Endothelial cell of umbilical vein (primary cell): Measurements from ENCODE around the gene RPH3AL. TPM values are rescaled to one million over a fixed set of nuclear protein-coding genes. Genes with fewer than 3 reads are reported as not detected.

ENCODE experiments used
- BruUV-seq: library from RNA; stranded (reverse); fragments of 400-500 nt; replicated peaks from 2 replicates; lab custom pipeline; 2021; lab: Mats Ljungman, UMichigan
- CTCF ChIA-PET: fragments of 300-600, 350-600 bp; sonication (Branson Sonifier 250); formaldehyde crosslinking; loops from one replicate; lab custom pipeline; 2021; ENCODE audit warnings: antibody characterized with exemption, inconsistent platforms; lab: Charles Lee
- POLR2A ChIA-PET: fragments of 300-600, 350-600 bp; sonication (Branson Sonifier 250); formaldehyde crosslinking; loops from one replicate; lab custom pipeline; 2021; ENCODE audit warnings: antibody characterized with exemption, inconsistent platforms; lab: Charles Lee
- DNase-seq: peaks from one replicate; pipeline ENCODE4 v3.0.0-alpha.2; 2011; ENCODE audit warnings: low read depth, low spot score
- FAIRE-seq: peaks from 2 replicates; lab custom pipeline; 2011; peaks lifted over from hg19 to GRCh38; lab: Jason Lieb, UNC
- H2AFZ ChIP-seq: 2 replicates; pipeline ENCODE4 v1.6.0; 2012; ENCODE audit warnings: low read depth, low read length, control low read depth, inconsistent platforms
- H3K27ac ChIP-seq: 2 replicates; pipeline ENCODE4 v1.5.1; 2011; ENCODE audit warnings: low read depth, mild to moderate bottlenecking, control low read depth, low read length, moderate library complexity; ENCODE audit not compliant: insufficient read depth
- H3K27me3 ChIP-seq, 2 experiments: 2 replicates each; pipeline versions ENCODE4 v1.6.0 to v1.6.1; 2011; ENCODE audit warnings: low read length in 2 of 2, mixed read lengths in 1 of 2; ENCODE audit not compliant: control insufficient read depth in 2 of 2, insufficient read depth in 2 of 2
- H3K36me3 ChIP-seq, 2 experiments: 2 replicates in 1 of 2; 3 replicates in 1 of 2; pipeline ENCODE4 v1.5.1; 2011; ENCODE audit warnings: low read length in 2 of 2, mild to moderate bottlenecking in 1 of 2, moderate library complexity in 1 of 2; ENCODE audit not compliant: control insufficient read depth in 2 of 2, insufficient read depth in 2 of 2; ENCODE audit errors: extremely low read depth in 1 of 2
- H3K4me1 ChIP-seq: 3 replicates; pipeline ENCODE4 v1.5.1; 2011; ENCODE audit warnings: mild to moderate bottlenecking, low read length; ENCODE audit not compliant: control insufficient read depth, insufficient read depth; ENCODE audit errors: extremely low read depth
- H3K4me2 ChIP-seq: 2 replicates; pipeline ENCODE4 v1.6.1; 2011; ENCODE audit warnings: low read length, control low read depth, mixed read lengths; ENCODE audit not compliant: insufficient read depth
- H3K4me3 ChIP-seq, 3 experiments: fragments of 200-600 bp in 1 of 3; sonication (generic), shearing (Covaris generic) in 1 of 3; replicated peaks in 1 of 3; 2 replicates each; pipeline ENCODE4 v1.5.1; 2011 to 2016; ENCODE audit warnings: control low read depth in 3 of 3, low read length in 3 of 3, mild to moderate bottlenecking in 2 of 3, inconsistent platforms in 1 of 3, low read depth in 1 of 3, moderate library complexity in 1 of 3; ENCODE audit not compliant: insufficient read depth in 1 of 3
- H3K79me2 ChIP-seq: 2 replicates; pipeline ENCODE4 v1.6.0; 2012; ENCODE audit warnings: low read length, inconsistent platforms; ENCODE audit not compliant: control insufficient read depth, insufficient read depth
- H3K9ac ChIP-seq: replicated peaks from 2 replicates; pipeline ENCODE3; 2011; ENCODE audit warnings: low read length, control low read depth; ENCODE audit not compliant: insufficient read depth; ENCODE audit errors: extremely low read depth
- H3K9me1 ChIP-seq: replicated peaks from 3 replicates; pipeline ENCODE4 v1.6.0; 2011; ENCODE audit warnings: mild to moderate bottlenecking, low read length; ENCODE audit not compliant: control insufficient read depth, insufficient read depth; ENCODE audit errors: extremely low read depth
- H3K9me3 ChIP-seq: replicated peaks from 2 replicates; pipeline ENCODE4 v1.5.1; 2012; ENCODE audit warnings: low read length, inconsistent platforms; ENCODE audit not compliant: control insufficient read depth, insufficient read depth
- H4K20me1 ChIP-seq: replicated peaks from 2 replicates; pipeline ENCODE3; 2011; ENCODE audit warnings: mild to moderate bottlenecking, low read length; ENCODE audit not compliant: control insufficient read depth, insufficient read depth; ENCODE audit errors: extremely low read depth
- CTCF ChIP-seq, 2 donors: IDR thresholded peaks; 1 replicate in 1 of 2; 2 replicates in 1 of 2; pipeline ENCODE4 v1.5.1; 2011; ENCODE audit warnings: low read length in 2 of 2, mild to moderate bottlenecking in 2 of 2, moderate library complexity in 2 of 2, control low read depth in 1 of 2, inconsistent platforms in 1 of 2, low read depth in 1 of 2; ENCODE audit not compliant: insufficient read depth in 1 of 2; ENCODE audit errors: extremely low read depth in 1 of 2
- EZH2 ChIP-seq: IDR thresholded peaks from 2 replicates; pipeline ENCODE4 v1.6.1; 2012; ENCODE audit warnings: borderline replicate concordance, low read depth, mild to moderate bottlenecking, moderate library complexity, low read length, inconsistent platforms; ENCODE audit not compliant: severe bottlenecking
- FOS ChIP-seq: IDR thresholded peaks from 2 replicates; pipeline ENCODE4 v1.6.1; 2011; ENCODE audit warnings: mild to moderate bottlenecking, low read length, moderate library complexity, borderline replicate concordance; ENCODE audit not compliant: insufficient read depth
- GATA2 ChIP-seq: IDR thresholded peaks from 2 replicates; pipeline ENCODE4 v1.7.0; 2011; ENCODE audit warnings: low read depth, mild to moderate bottlenecking, moderate library complexity, mixed read lengths, low read length; ENCODE audit not compliant: insufficient read length, insufficient read depth
- JUN ChIP-seq: IDR thresholded peaks from 2 replicates; pipeline ENCODE4 v1.6.1; 2011; ENCODE audit warnings: borderline replicate concordance, low read depth; ENCODE audit not compliant: insufficient read length, insufficient read depth
- MAX ChIP-seq: IDR thresholded peaks from 2 replicates; pipeline ENCODE4 v1.6.1; 2011; ENCODE audit not compliant: insufficient read depth, insufficient read length
- MYC ChIP-seq: IDR thresholded peaks from one replicate; pipeline ENCODE4 v1.6.1; 2011; ENCODE audit warnings: mild to moderate bottlenecking, low read depth, low read length
- POLR2A ChIP-seq: IDR thresholded peaks from 2 replicates; pipeline ENCODE4 v1.6.1; 2012; ENCODE audit warnings: low read depth, mild to moderate bottlenecking, control low read depth, low read length
- POLR2AphosphoS5 ChIP-seq: IDR thresholded peaks from 2 replicates; pipeline ENCODE4 v1.6.1; 2012; ENCODE audit warnings: low read depth, mild to moderate bottlenecking, control low read depth, low read length, moderate library complexity; ENCODE audit not compliant: insufficient read depth
- dilution Hi-C: fragments of 300-500 bp; cut with MboI; formaldehyde crosslinking; loops from one replicate; pipeline ENCODE4 v1.15.0; 2019; ENCODE audit warnings: low sequenced_read_pairs; ENCODE audit not compliant: extremely low pct_ligation_motif_present
- intact Hi-C: fragments of 100-400 bp; cut with micrococcal nuclease; formaldehyde crosslinking; loops from one replicate; pipeline ENCODE4 v1.10.0; 2022
- polyA plus RNA-seq, 4 experiments: library from polyadenylated mRNA; depleted of rRNA in 3 of 4; stranded (reverse) in 3 of 4; unstranded in 1 of 4; fragments of >200 nt; gene quantifications; 2 replicates each; pipeline versions ENCODE4 v1.2.1 to v1.2.3, GENCODE V29; 2011 to 2012; ENCODE audit warnings: missing spikeins in 1 of 4
- total RNA-seq: library from RNA; stranded (reverse); gene quantifications from 2 replicates; pipeline ENCODE4 v1.2.3, GENCODE V29; 2021

RPH3AL gene
- total and polyA plus RNA-seq, 2 donors (not counting 3 experiments of a cell fraction or from before 2014, with no cell fraction given): 4.1 to 7.0 TPM

- Histone ChIP-seq H3K4me2 (no peak overlapping the region), H3K4me1 (peaks cover 42% of the 10 kb centered on the region), H3K4me3 (no peak overlapping the region), H3K27ac (no peak overlapping the region), H4K20me1 (no peaks in the 10 kb centered on the region), H3K9me3 (no peaks in the 10 kb centered on the region), H3K79me2 (no peaks in the 10 kb centered on the region), H3K36me3 (no peaks in the 10 kb centered on the region), H2AFZ (no peak overlapping the region), H3K27me3 (no peaks in the 10 kb centered on the region), H3K9ac (no peak overlapping the region), H3K9me1 (no peaks in the 10 kb centered on the region)
- BruUV-seq: no TSS peak
- DNase-seq (no peak), FAIRE-seq (no peak)
- intact Hi-C loops (no loop called here), dilution Hi-C loops (no loop called here)
- ChIA-PET CTCF (interaction anchor here (1.2 kb wide), 1 partner anchor 32 kb away, joined by 4 read pairs; no protein-coding TSS in a partner anchor), POLR2A (no interaction called here)
- TF ChIP-seq EZH2: no peak
- no peak for TF ChIP-seq JUN
- TF ChIP-seq FOS: no peak
- no peak for TF ChIP-seq CTCF (IDR thresholded peaks at IDR 0.05; ENCODE audit: extremely low read depth in 1 of 2, insufficient read depth in 1 of 2, low read depth in 1 of 2, low read length in 2 of 2)
- no peak for TF ChIP-seq POLR2A
- no peak for TF ChIP-seq GATA2
- TF ChIP-seq POLR2AphosphoS5: no peak
- TF ChIP-seq MAX: no peak
- no peak for TF ChIP-seq MYC
Measured at GRCh38 chr17:353838-354234, 1.2 kb upstream of the RPH3AL start.
